Mesenchymal stem cell (in vitro differentiated cells and primary cell): Measurements from ENCODE around the gene ASTN2.

Source experiments
- DNase-seq: peaks from one replicate; pipeline ENCODE4 v3.0.0-alpha.2; 2013
- H2AFZ ChIP-seq: one replicate; pipeline ENCODE4 v1.6.1; 2013; ENCODE audit warnings: low read depth, mild to moderate bottlenecking, control low read depth, inconsistent platforms, low read length, moderate library complexity
- H2AK5ac ChIP-seq: 2 replicates; pipeline ENCODE4 v1.6.1; 2013; ENCODE audit warnings: low read length, moderate library complexity, mild to moderate bottlenecking, inconsistent platforms; ENCODE audit not compliant: severe bottlenecking
- H2BK120ac ChIP-seq: one replicate; pipeline ENCODE4 v1.6.1; 2013; ENCODE audit warnings: low read depth, mild to moderate bottlenecking, inconsistent platforms, low read length, moderate library complexity
- H2BK12ac ChIP-seq, 2 experiments: one replicate each; pipeline ENCODE4 v1.6.1; 2013; ENCODE audit warnings: inconsistent platforms in 2 of 2, low read length in 2 of 2, mild to moderate bottlenecking in 2 of 2, moderate library complexity in 2 of 2, control low read depth in 1 of 2
- H2BK15ac ChIP-seq: one replicate; pipeline ENCODE4 v1.6.1; 2013; ENCODE audit warnings: mild to moderate bottlenecking, low read depth, inconsistent platforms; ENCODE audit not compliant: poor library complexity, severe bottlenecking
- H2BK5ac ChIP-seq: 2 replicates; pipeline ENCODE4 v1.6.1; 2013; ENCODE audit warnings: low read depth, mild to moderate bottlenecking, low read length, control low read depth, inconsistent platforms; ENCODE audit not compliant: poor library complexity, severe bottlenecking
- H3K14ac ChIP-seq, 2 experiments: one replicate each; pipeline ENCODE4 v1.6.1; 2013; ENCODE audit warnings: inconsistent platforms in 2 of 2, low read length in 2 of 2, control low read depth in 1 of 2, mild to moderate bottlenecking in 1 of 2, moderate library complexity in 1 of 2
- H3K18ac ChIP-seq, 2 experiments: one replicate each; pipeline ENCODE4 v1.6.1; 2013; ENCODE audit warnings: inconsistent platforms in 2 of 2, low read length in 2 of 2, control low read depth in 1 of 2, low read depth in 1 of 2, mild to moderate bottlenecking in 1 of 2
- H3K23ac ChIP-seq, 2 experiments: one replicate each; pipeline ENCODE4 v1.6.1; 2013; ENCODE audit warnings: inconsistent platforms in 2 of 2, low read length in 2 of 2, mild to moderate bottlenecking in 2 of 2, moderate library complexity in 2 of 2, control low read depth in 1 of 2
- H3K27ac ChIP-seq: 2 replicates; pipeline ENCODE4 v1.5.1; 2013; ENCODE audit warnings: mild to moderate bottlenecking, moderate library complexity, low read length, control low read depth, inconsistent platforms; ENCODE audit not compliant: poor library complexity, severe bottlenecking
- H3K27me3 ChIP-seq, 2 experiments: 2 replicates each; pipeline versions ENCODE4 v1.6.1 to v1.7.0; 2013; ENCODE audit warnings: low read length in 2 of 2, mild to moderate bottlenecking in 2 of 2, moderate library complexity in 2 of 2, control low read depth in 1 of 2, inconsistent platforms in 1 of 2; ENCODE audit not compliant: control insufficient read depth in 1 of 2, insufficient read depth in 1 of 2
- H3K36me3 ChIP-seq, 2 experiments: 2 replicates each; pipeline versions ENCODE4 v1.6.1 to v1.7.0; 2013; ENCODE audit warnings: low read length in 2 of 2, control low read depth in 1 of 2, inconsistent platforms in 1 of 2, low read depth in 1 of 2, mild to moderate bottlenecking in 1 of 2; ENCODE audit not compliant: insufficient read depth in 2 of 2, control insufficient read depth in 1 of 2
- H3K4ac ChIP-seq, 2 experiments: one replicate each; pipeline ENCODE4 v1.6.1; 2013; ENCODE audit warnings: inconsistent platforms in 2 of 2, low read length in 2 of 2, mild to moderate bottlenecking in 2 of 2, moderate library complexity in 2 of 2, control low read depth in 1 of 2, low read depth in 1 of 2
- H3K4me1 ChIP-seq: 2 replicates; pipeline ENCODE4 v1.6.1; 2013; ENCODE audit warnings: low read depth, low read length, control low read depth; ENCODE audit not compliant: control insufficient read depth, insufficient read depth
- H3K4me2 ChIP-seq: 2 replicates; pipeline ENCODE4 v1.6.1; 2013; ENCODE audit warnings: low read length, mild to moderate bottlenecking, inconsistent platforms; ENCODE audit not compliant: poor library complexity, severe bottlenecking
- H3K4me3 ChIP-seq, 2 experiments: 2 replicates each; pipeline versions ENCODE4 v1.5.1 to v1.7.0; 2013; ENCODE audit warnings: low read length in 2 of 2, mild to moderate bottlenecking in 2 of 2, control low read depth in 1 of 2, low read depth in 1 of 2; ENCODE audit not compliant: insufficient read depth in 1 of 2
- H3K79me1 ChIP-seq: replicated peaks from 2 replicates; pipeline ENCODE4 v1.6.1; 2013; ENCODE audit warnings: mild to moderate bottlenecking, control low read depth, low read length, inconsistent platforms; ENCODE audit not compliant: poor library complexity, severe bottlenecking
- H3K9ac ChIP-seq: 2 replicates; pipeline ENCODE4 v1.7.0; 2013; ENCODE audit warnings: mild to moderate bottlenecking, low read length, moderate library complexity
- H3K9me3 ChIP-seq: 2 replicates; pipeline ENCODE4 v1.7.0; 2013; ENCODE audit warnings: mild to moderate bottlenecking, low read length; ENCODE audit not compliant: control insufficient read depth
- H4K8ac ChIP-seq: one replicate; pipeline ENCODE4 v1.6.1; 2013; ENCODE audit warnings: inconsistent platforms, mild to moderate bottlenecking, low read length, moderate library complexity
- H4K91ac ChIP-seq: one replicate; pipeline ENCODE4 v1.6.1; 2013; ENCODE audit warnings: mild to moderate bottlenecking, low read length, inconsistent platforms
- WGBS: methylation state at CpG from one replicate; pipeline ENCODE4 v1.1.7; 2013; ENCODE audit warnings: mixed read lengths; 5-methylcytosine and 5-hydroxymethylcytosine counted together

ASTN2 gene

GRCh38 chr9:116717150-116717549, 697.7 kb downstream of the ASTN2 start:
- Histone ChIP-seq H3K27me3 (no peaks in the 10 kb centered on the region), H3K4me3 (no peak overlapping the region), H3K4me1 (no peaks in the 10 kb centered on the region), H3K9ac (peak overlapping the region; percentile 37), H2AFZ (no peak overlapping the region), H3K79me1 (no peaks in the 10 kb centered on the region), H3K23ac (no peak overlapping the region), H2BK15ac (no peak overlapping the region), H3K27ac (no peak overlapping the region), H2AK5ac (no peak overlapping the region), H3K36me3 (no peaks in the 10 kb centered on the region), H4K91ac (no peak overlapping the region), H3K14ac (no peak overlapping the region), H4K8ac (no peak overlapping the region), H2BK12ac (no peak overlapping the region), H2BK120ac (no peak overlapping the region), H2BK5ac (no peak overlapping the region), H3K4me2 (no peak overlapping the region), H3K18ac (no peak overlapping the region), H3K4ac (no peak overlapping the region), H3K9me3 (no peaks in the 10 kb centered on the region)
- 83% methylated on average over 6 of the region's 7 CpGs for WGBS
- no peak for DNase-seq

- no peak overlapping the region for H2AK5ac ChIP-seq
- H3K27me3 ChIP-seq, result no peaks in the 10 kb centered on the region
- no peaks in the 10 kb centered on the region for H3K79me1 ChIP-seq
- H3K9ac ChIP-seq, result peak overlapping the region; percentile 37
- H3K27ac ChIP-seq, result no peak overlapping the region
- no peak overlapping the region for H2BK12ac ChIP-seq
- H4K91ac ChIP-seq, result no peak overlapping the region
- no peak overlapping the region for H3K4me2 ChIP-seq
- no peaks in the 10 kb centered on the region for H3K4me1 ChIP-seq
- no peak overlapping the region for H2BK120ac ChIP-seq
- H2BK5ac ChIP-seq, result no peak overlapping the region
- H4K8ac ChIP-seq, result no peak overlapping the region
- H3K4ac ChIP-seq, result no peak overlapping the region
- H3K18ac ChIP-seq, result no peak overlapping the region
- no peak overlapping the region for H3K23ac ChIP-seq
- no peaks in the 10 kb centered on the region for H3K36me3 ChIP-seq
- no peak overlapping the region for H2AFZ ChIP-seq
- H3K14ac ChIP-seq, result no peak overlapping the region
- no peak overlapping the region for H2BK15ac ChIP-seq
- no peak for DNase-seq
- no peaks in the 10 kb centered on the region for H3K9me3 ChIP-seq
- no peak overlapping the region for H3K4me3 ChIP-seq
Measured at GRCh38 chr9:116716438-116716837, 698.4 kb downstream of the ASTN2 start.

GRCh38 chr9:116715751-116716150, 699.1 kb downstream of the ASTN2 start:
- Histone ChIP-seq H2BK12ac (no peak overlapping the region), H3K18ac (no peak overlapping the region), H3K9ac (no peak overlapping the region), H3K79me1 (no peaks in the 10 kb centered on the region), H3K4me3 (no peak overlapping the region), H3K27ac (no peak overlapping the region), H3K14ac (no peak overlapping the region), H4K91ac (no peak overlapping the region), H2BK15ac (no peak overlapping the region), H2AFZ (no peak overlapping the region), H4K8ac (no peak overlapping the region), H3K36me3 (no peaks in the 10 kb centered on the region), H2BK5ac (no peak overlapping the region), H2AK5ac (no peak overlapping the region), H3K4ac (no peak overlapping the region), H3K4me1 (no peaks in the 10 kb centered on the region), H3K9me3 (no peaks in the 10 kb centered on the region), H3K23ac (no peak overlapping the region), H3K27me3 (no peaks in the 10 kb centered on the region), H3K4me2 (no peak overlapping the region), H2BK120ac (no peak overlapping the region)
- WGBS, result 60% methylated on average over 1 of the region's 1 CpG
- no peak for DNase-seq

- no peaks in the 10 kb centered on the region for H3K4me1 ChIP-seq
- H3K36me3 ChIP-seq, result no peaks in the 10 kb centered on the region
- H3K27me3 ChIP-seq, result no peaks in the 10 kb centered on the region
- no peak overlapping the region for H4K8ac ChIP-seq
- H3K9me3 ChIP-seq, result no peaks in the 10 kb centered on the region
- H4K91ac ChIP-seq, result no peak overlapping the region
- H2AFZ ChIP-seq, result no peak overlapping the region
- no peak for DNase-seq
- H3K27ac ChIP-seq, result no peak overlapping the region
- H3K79me1 ChIP-seq, result peaks cover 2% of the 10 kb centered on the region
- no peak overlapping the region for H3K4ac ChIP-seq
- no peak overlapping the region for H3K14ac ChIP-seq
- no peak overlapping the region for H2BK120ac ChIP-seq
- 80% methylated on average over 2 of the region's 4 CpGs for WGBS
- no peak overlapping the region for H2BK15ac ChIP-seq
- no peak overlapping the region for H3K18ac ChIP-seq
- no peak overlapping the region for H3K23ac ChIP-seq
- H3K4me3 ChIP-seq, result no peak overlapping the region
- H2BK5ac ChIP-seq, result no peak overlapping the region
- H2BK12ac ChIP-seq, result no peak overlapping the region
- no peak overlapping the region for H2AK5ac ChIP-seq
- no peak overlapping the region for H3K9ac ChIP-seq
- no peak overlapping the region for H3K4me2 ChIP-seq
Measured at GRCh38 chr9:116713271-116713670, 701.6 kb downstream of the ASTN2 start.
